Inflammatory macrophage treated with lipopolysaccharide for 1 hour (primary cell): ENCODE results near the gene DRAP1.
"Not testable (repeated sequence)": the region's sequence is repeated elsewhere in the genome, so short reads cannot be mapped to it uniquely, and the experiment has no call there.

ENCODE experiments used
- DNase-seq, 2 donors: peaks; one replicate each; pipeline ENCODE4 v3.0.0-alpha.2; 2020 to 2022

Gene DRAP1

DNA sequence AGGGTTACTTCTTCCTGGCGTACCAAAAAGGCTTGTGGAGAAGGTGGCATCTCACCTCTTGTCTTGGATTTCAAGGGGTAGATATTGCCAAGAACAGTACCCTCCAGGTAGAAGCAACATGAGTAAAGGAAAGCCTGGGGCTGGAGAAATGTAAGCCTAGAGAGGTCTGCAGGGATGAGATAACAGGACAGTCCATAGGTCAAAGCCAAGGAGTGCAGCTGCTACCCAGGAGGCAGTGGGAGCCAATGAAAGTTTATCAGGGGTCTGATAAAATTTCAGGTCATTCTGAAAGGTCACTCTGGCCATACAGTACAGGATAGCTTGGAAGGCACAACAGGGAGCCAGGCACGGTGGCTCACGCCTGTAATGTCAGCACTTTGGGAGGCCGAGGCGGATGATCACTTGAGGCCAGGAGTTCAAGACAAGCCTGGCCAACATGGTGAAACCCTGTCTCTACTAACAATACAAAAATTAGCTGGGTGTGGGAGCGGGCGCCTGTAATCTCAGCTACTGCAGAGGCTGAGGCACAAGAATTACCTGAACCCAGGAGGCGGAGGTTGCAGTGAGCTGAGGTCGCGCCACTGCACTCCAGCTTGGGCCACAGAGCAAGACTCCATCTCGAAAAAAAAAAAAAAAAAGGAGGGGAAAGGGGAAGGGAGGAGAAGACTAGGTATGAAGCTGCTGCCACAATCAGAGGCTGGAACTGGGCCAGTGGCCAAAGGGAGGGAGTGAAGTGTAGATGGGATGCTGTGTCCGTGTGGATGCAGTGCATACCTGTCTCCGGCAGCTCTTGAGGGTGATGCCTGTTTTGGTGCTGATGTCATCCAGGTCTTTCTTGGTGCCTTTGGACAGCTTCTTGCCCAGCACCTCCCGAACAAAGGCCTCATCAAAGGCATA is 32.2 kb upstream of the DRAP1 start:
- no peak for DNase-seq

- DNase-seq = no peak
These were observed 31.5 kb upstream of the DRAP1 start for GRCh38 chr11:65887723-65888162.

DNA sequence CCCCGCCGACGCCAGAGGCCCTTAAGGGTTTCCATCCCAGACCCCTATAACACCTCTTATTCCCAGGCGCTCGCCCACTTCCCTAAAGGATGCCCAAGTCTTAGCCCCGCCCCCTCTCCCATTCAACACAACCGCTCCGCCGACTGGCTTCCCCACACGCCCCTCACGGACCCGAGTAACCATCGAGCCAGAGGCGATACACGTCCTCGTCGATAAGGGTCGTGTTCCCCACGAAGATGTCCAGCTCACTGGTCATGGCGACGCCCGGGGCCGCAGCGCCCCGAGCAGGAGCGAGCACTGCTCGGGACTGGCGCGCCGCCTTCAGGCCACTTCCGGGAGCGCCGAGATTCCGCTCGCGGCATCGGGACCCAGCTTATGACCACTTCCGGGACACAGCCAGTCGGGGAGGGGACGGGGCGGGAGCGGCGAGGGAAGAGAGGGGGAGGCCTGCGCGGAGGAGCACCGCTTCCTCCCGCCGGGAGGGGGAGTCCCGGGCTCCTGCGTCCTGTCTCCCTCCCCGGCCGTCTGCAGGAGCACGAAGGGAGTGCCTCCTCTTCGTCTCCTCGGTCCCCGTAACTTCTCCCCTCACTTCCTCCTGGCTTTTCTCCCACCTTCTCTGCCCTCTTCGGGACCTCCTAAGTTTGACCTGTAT is 30.9 kb upstream of the DRAP1 start, which contains the start of gene FIBP:
FIBP (minus strand) TSS at position 309 of the 652 bp plus-strand sequence; CDS start at position 256, 53 bp downstream.
- DNase-seq = peak; percentile 94 to 97

DNA sequence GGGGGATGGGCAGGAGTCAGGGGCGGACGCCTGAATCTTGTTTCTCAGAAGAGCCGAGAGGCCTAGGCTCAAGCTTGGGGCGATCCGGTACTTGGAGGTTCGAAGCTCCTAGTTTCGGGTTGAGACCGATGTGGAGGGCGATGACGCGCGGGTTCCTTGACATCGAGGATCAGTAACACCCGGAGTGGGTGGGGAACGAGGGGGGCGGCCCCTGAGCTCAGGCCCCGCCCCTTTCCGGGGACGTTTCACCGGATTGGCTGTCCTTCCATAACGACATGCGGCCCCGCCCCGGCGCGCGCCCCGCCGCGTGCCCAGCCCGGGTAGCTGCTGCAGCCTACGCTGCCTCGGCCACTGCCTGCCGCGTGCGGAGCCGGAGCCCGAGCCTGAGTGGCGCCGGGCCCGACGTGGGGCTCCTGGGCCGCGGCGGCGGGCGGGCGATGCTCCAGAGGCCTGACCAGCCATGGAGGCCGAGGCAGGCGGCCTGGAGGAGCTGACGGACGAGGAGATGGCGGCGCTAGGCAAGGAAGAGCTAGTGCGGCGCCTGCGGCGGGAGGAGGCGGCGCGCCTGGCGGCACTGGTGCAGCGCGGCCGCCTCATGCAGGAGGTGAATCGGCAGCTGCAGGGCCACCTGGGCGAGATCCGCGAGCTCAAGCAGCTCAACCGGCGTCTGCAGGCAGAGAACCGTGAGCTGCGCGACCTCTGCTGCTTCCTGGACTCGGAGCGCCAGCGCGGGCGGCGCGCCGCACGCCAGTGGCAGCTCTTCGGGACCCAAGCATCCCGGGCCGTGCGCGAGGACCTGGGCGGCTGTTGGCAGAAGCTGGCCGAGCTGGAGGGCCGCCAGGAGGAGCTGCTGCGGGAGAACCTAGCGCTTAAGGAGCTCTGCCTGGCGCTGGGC is 28.7 kb upstream of the DRAP1 start, which contains the start of gene CCDC85B:
CCDC85B (plus strand) TSS at position 350 of the 895 bp plus-strand sequence; CDS start at position 461, 111 bp downstream.
- peak; percentile 95 to 98 for DNase-seq

- peak in 1 of 2 donors; percentile 22 for DNase-seq
These were observed 27.7 kb upstream of the DRAP1 start for GRCh38 chr11:65891219-65892136.

DNA sequence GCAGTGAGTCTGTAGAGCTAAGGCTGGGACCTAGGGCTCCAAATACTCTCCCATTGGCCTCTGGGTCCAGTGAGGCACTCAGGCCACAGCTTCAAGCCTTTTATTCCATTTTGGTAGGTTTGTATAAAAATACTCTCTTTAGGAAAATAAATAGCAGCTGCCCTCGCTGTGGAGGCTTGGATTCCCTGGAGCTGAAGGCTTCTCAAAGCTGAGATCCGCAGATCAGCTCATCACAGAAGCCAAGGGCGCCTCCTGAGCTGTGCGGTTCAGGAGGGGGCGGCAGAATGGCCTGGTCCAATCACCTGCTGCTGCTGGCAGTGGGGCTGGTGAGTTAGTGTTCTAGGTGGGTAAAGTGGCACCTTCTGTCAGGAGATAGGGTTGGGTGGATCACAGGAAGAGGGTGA is 27.1 kb upstream of the DRAP1 start:
- not testable (repeated sequence) for DNase-seq

DNA sequence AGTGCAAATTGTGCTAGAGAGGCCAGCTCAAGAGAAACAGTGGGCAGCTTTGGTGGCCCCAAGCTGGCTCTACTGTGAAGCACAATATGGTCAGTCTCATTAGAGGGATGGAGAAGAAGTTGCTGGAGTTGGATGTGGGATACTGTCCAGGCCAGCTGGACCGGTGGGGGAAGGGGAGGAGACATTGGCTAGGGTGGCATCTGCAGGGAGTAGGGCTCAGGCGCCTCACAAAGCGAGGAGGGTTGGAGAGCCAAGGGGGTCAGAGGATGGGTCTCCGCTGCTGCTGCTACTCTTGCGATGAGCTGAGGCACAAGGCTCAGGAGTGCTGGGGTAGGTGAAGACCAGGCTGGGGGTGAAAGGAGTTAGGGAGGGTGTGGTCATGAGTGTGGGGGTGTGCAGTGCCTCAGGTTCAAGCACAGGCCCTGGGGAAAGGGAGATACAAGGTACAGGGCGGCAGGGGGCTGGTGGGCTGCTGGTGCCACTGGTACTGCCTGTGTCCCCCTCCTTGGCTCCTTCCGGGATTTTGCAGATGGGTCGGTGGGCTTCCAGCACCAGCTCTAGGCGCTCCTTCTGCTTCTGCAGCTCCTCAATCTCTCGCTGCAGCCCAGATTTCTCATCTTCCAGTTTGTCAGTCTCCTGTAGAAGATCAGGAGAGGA is 26.4 kb upstream of the DRAP1 start:
- no peak for DNase-seq

GRCh38 chr11:65894034-65894591 is 25.1 kb upstream of the DRAP1 start:
- DNase-seq = peak in 1 of 2 donors; percentile 45

GRCh38 chr11:65895482-65895981 is 23.7 kb upstream of the DRAP1 start:
- DNase-seq = no peak

DNA sequence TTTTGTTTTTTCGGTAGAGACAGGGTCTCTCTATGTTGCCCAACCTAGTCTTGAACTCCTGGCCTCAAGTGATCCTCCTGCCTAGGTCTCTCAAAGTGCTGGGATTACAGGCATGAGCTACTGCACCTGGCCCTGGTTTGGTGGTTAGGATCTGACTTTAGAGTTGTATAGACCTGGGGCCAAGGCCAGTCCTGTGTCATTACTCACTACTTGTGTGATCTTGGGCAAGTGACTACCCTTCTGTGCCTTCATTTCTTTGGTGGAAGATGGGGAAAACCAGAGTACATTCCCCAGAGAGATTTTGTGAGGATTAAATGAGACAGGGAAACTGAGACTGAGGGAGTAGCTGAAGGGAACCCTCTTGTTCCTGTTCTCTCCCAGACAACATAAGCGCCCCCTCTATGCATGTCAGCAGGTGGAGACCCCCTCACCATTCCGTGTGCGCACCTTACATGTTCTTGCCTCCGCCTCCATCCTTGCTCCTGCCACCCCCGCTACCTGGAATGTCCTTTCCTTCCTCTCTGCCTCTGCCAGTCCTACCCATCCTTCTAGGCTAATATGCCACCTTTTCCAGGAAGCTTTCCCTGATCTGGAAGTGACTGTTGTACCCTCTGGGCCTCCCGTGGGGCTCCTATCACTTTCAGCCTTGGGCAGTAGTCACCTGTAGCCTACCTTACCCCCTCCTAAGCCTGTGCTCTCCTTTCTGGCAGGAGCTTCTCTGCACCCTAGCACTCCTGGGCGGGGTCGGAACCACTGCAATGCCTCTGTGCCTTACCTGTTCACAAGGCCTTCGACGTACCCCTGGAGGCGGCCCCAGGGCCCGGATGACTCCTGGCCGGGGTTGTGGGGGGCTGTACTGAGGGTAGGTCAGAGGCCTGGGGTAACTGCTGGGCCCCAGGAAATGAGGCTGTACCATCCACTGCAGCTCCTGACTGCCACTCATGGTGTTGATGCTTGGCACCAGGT is 22.9 kb upstream of the DRAP1 start:
- no peak for DNase-seq

- DNase-seq = no peak
These were observed 22.2 kb upstream of the DRAP1 start for GRCh38 chr11:65897020-65897471.

DNA sequence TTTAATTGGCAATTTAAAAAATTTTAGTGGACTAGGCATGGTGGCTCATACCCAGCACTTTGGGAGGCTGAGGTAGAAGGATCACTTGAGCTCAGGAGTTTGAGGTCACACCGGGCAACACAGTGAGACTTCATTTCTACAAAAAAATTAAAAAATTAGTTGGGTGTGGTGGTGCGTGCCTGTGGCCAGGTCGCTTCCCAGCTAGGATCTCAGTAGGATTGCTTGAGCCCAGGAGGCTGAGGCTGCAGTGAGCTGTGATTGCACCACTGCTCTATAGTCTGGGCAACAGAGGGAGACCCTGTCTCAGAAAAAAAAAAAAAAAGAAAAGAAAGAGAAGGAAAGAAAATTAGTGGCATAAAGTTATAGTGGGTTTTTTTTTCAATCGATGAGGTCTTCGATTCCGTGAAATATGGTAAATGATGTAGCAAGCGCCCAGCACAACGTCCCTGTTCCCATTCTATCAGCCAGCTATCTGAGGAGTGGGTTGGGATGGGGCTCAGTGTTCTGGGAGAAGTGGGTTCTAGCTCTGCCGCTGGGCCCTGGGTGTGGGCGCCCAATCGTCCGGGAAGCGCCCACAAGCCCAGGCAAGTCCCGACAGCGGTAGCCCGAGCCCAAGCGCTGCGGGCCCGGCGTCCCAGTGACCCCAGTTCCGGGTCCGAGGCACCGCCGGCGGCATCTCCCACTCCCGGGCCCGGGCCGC is 20.4 kb upstream of the DRAP1 start:
- no peak for DNase-seq

GRCh38 chr11:65899356-65900124 is 19.7 kb upstream of the DRAP1 start:
- peak; percentile 65 to 80 for DNase-seq

- DNase-seq = peak; percentile 89 to 95
These were observed 18.9 kb upstream of the DRAP1 start, which contains the start of gene FOSL1 for GRCh38 chr11:65900125-65900898. Gene FOSL1, minus strand, starts transcription at chr11:65900388. Its CDS starts 49 bp downstream, at chr11:65900339.

GRCh38 chr11:65900899-65901180 is 18.4 kb upstream of the DRAP1 start:
- no peak for DNase-seq

DNA sequence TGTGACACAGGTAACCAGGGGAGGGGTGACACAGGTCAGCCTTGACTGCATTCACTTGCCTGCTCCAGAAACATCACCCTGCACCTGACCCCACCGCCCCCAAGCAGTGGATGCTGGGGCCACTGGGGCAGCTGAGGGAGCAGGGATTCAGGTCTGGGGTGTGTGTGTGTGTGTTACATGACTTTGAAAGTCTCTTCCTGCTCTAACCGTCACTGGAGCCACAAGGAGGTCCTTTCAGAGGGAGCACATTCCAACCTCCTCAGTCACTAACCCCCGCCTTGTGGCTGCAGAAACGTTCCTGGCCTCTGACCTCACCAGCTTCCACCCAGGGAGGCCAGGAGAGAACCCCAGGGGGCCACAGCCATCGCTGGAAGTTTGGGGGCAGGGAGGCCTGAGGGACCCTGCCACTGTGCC is 16.2 kb upstream of the DRAP1 start:
- DNase-seq = no peak

DNA sequence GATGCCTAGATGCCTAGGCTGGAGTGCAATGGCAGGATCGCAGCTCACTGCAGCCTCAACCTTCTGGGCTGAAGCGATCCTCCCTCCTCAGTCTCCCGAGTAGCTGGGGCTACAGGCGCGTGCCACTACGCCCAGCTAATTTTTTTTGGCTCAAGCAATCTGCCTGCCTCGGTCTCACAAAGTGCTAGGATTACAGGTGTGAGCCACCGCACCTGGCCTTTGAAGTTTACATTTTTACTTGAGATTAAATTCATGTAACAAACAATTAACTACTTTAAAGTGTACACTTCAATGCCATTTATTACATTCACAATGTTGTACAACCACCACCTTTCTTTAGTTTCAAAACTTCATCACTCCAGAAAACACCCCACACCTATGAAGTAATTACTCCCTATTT is 15.5 kb upstream of the DRAP1 start:
- no peak for DNase-seq
